Measurements from ENCODE around the gene ACTN1.

The ACTN1 gene

DNA sequence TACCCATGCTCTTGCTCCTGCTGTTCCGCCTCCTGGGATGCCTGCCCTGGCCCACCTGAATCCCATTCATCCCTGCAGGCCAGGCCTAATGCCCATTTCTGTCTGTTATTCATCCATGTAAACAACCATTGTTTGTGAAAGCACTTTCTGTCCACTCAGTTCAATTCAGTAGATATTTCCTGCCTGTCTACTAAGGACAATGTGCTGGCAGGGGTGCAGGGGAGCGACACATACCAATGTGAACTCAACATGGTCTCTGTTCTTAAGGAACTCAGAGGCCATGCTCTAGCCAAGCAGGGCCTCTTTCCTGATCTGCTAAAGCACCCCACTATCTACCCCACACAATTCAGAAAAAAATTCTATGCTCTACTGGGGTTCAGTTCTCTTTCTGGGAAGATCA is 97.7 kb downstream of the ACTN1 start:
- TF ChIP-seq, protein P1, sequence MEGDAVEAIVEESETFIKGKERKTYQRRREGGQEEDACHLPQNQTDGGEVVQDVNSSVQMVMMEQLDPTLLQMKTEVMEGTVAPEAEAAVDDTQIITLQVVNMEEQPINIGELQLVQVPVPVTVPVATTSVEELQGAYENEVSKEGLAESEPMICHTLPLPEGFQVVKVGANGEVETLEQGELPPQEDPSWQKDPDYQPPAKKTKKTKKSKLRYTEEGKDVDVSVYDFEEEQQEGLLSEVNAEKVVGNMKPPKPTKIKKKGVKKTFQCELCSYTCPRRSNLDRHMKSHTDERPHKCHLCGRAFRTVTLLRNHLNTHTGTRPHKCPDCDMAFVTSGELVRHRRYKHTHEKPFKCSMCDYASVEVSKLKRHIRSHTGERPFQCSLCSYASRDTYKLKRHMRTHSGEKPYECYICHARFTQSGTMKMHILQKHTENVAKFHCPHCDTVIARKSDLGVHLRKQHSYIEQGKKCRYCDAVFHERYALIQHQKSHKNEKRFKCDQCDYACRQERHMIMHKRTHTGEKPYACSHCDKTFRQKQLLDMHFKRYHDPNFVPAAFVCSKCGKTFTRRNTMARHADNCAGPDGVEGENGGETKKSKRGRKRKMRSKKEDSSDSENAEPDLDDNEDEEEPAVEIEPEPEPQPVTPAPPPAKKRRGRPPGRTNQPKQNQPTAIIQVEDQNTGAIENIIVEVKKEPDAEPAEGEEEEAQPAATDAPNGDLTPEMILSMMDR (conservative IDR thresholded peaks at IDR 0.05; ENCODE audit: low read depth, low read length) = no peak
- H3K4me1 ChIP-seq (ENCODE audit: low read depth, poor library complexity, severe bottlenecking) = no peaks in the 10 kb centered on the region
- H3K9ac ChIP-seq = no peak overlapping the region
- H4K20me1 ChIP-seq (ENCODE audit: insufficient read depth) = no peaks in the 10 kb centered on the region
- no peak overlapping the region for H2AFZ ChIP-seq (ENCODE audit: low read depth)
- no peaks in the 10 kb centered on the region for H3K27me3 ChIP-seq (ENCODE audit: insufficient read depth, low read depth)
- H3K4me2 ChIP-seq = no peak overlapping the region
- H3K36me3 ChIP-seq (ENCODE audit: insufficient read depth) = no peaks in the 10 kb centered on the region
- H3K4me3 ChIP-seq (IDR thresholded peaks at IDR 0.05; ENCODE audit: insufficient read depth, low read depth, low read length) = no peak overlapping the region
- H3K79me2 ChIP-seq (ENCODE audit: insufficient read depth, low read depth) = no peaks in the 10 kb centered on the region
- H3K27ac ChIP-seq = no peak overlapping the region

DNA sequence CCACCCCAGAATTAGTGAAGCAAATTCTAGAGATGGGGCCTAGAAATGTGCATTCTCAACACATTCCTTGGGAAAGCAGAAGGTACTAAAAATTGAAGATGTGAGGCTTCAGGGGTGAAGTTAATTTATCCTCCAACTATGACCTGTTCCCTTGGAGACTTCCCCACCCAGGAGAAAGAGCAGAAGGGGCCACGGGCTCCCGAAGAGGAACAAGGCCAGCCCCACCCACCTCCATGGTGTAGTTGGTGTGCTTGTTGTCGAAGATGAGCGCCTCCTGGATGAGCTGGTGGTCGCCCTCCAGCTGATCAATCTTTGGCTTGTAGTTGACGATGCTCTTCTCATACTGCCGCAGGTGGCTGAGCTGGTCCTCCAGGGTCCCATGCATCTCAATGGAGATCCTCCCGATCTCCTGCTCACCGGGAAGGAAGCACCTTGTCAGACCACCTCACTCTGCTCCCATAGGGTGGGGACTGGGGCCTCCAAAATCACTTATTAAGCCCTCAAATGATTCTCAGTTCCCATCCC is 98.5 kb downstream of the ACTN1 start:
- H3K4me3 ChIP-seq (IDR thresholded peaks at IDR 0.05; ENCODE audit: insufficient read depth, low read depth, low read length) = no peak overlapping the region
- no peaks in the 10 kb centered on the region for H4K20me1 ChIP-seq (ENCODE audit: insufficient read depth)
- no peaks in the 10 kb centered on the region for H3K4me1 ChIP-seq (ENCODE audit: low read depth, poor library complexity, severe bottlenecking)
- H2AFZ ChIP-seq (ENCODE audit: low read depth) = no peak overlapping the region
- TF ChIP-seq, protein P1 (conservative IDR thresholded peaks at IDR 0.05; ENCODE audit: low read depth, low read length) = no peak
- no peak overlapping the region for H3K4me2 ChIP-seq
- no peaks in the 10 kb centered on the region for H3K36me3 ChIP-seq (ENCODE audit: insufficient read depth)
- H3K27ac ChIP-seq = no peak overlapping the region
- no peaks in the 10 kb centered on the region for H3K79me2 ChIP-seq (ENCODE audit: insufficient read depth, low read depth)
- no peaks in the 10 kb centered on the region for H3K27me3 ChIP-seq (ENCODE audit: insufficient read depth, low read depth)
- no peak overlapping the region for H3K9ac ChIP-seq

DNA sequence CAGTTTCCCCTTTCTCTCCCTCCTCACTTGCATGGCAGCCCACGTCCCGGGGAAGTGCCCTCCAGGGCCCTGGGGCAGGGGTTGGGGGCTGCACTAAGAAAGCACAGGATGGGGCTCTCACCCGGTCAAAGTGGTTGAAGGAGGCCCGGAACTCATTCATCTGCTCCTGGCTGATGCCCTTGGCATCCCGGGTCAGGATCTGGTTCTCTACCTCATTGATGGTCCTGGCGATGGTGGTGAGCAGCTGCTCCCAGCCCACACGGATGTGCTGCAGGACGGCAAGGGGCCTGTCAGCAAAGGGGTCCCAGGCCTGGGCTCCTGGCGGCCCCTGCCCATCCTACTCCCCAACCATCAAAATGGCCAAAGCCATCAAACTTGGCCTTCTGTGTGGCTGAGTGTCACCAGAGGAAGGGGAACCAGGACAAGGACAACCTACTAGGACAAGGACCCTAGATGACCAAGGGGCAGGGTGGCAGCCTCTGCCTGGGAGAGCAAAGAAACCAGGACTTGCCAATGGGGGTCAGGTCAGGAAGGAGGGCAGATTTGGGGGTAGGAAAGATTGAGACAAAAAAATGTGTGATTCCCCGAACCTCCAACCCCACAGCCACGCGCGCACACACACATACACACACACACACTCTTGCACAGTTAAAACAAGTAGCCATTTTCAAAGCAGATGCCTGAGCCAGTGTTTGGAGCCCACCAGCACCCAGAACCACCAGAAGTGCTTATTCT is 99.1 kb downstream of the ACTN1 start:
- H3K36me3 ChIP-seq (ENCODE audit: insufficient read depth) = no peaks in the 10 kb centered on the region
- no peaks in the 10 kb centered on the region for H3K4me1 ChIP-seq (ENCODE audit: low read depth, poor library complexity, severe bottlenecking)
- H3K27me3 ChIP-seq (ENCODE audit: insufficient read depth, low read depth) = no peaks in the 10 kb centered on the region
- H4K20me1 ChIP-seq (ENCODE audit: insufficient read depth) = no peaks in the 10 kb centered on the region
- no peak overlapping the region for H2AFZ ChIP-seq (ENCODE audit: low read depth)
- TF ChIP-seq, protein P1 (conservative IDR thresholded peaks at IDR 0.05; ENCODE audit: low read depth, low read length) = no peak
- H3K27ac ChIP-seq = no peak overlapping the region
- no peak overlapping the region for H3K9ac ChIP-seq
- H3K79me2 ChIP-seq (ENCODE audit: insufficient read depth, low read depth) = no peaks in the 10 kb centered on the region
- H3K4me2 ChIP-seq = no peak overlapping the region
- H3K4me3 ChIP-seq (IDR thresholded peaks at IDR 0.05; ENCODE audit: insufficient read depth, low read depth, low read length) = no peak overlapping the region

DNA sequence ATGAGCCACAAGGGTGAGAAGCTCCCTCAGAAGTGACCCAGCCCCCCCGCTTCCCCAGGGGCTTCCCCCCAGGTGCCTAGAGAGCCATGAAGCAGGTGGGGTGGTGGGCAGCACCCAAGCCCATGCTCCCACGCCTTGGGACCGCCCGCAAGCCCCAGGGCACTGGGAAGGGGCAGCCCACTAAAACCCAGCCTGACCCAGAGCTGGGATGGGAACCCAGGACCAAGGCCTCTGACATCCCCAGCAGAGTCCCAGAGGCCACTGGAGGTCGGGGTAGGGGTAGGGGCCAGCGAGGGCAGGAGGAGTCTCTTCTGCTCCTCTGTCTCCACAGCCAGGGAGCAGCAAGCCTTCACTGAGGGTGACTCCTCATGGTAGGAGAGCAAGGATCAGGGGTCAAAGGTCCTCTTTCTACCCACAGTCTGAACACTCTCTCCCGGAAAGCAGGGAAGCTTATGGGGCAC is 99.8 kb downstream of the ACTN1 start:
- no peaks in the 10 kb centered on the region for H3K36me3 ChIP-seq (ENCODE audit: insufficient read depth)

More for the DNA sequence above, 99.8 kb downstream of the ACTN1 start:
- H4K20me1 ChIP-seq (ENCODE audit: insufficient read depth) = no peaks in the 10 kb centered on the region
- no peak overlapping the region for H3K4me2 ChIP-seq
- TF ChIP-seq, protein P1 (conservative IDR thresholded peaks at IDR 0.05; ENCODE audit: low read depth, low read length) = no peak
- H3K27ac ChIP-seq = no peak overlapping the region
- no peak overlapping the region for H3K4me3 ChIP-seq (IDR thresholded peaks at IDR 0.05; ENCODE audit: insufficient read depth, low read depth, low read length)
- no peak overlapping the region for H3K9ac ChIP-seq
- no peaks in the 10 kb centered on the region for H3K27me3 ChIP-seq (ENCODE audit: insufficient read depth, low read depth)
- no peaks in the 10 kb centered on the region for H3K4me1 ChIP-seq (ENCODE audit: low read depth, poor library complexity, severe bottlenecking)
- H2AFZ ChIP-seq (ENCODE audit: low read depth) = no peak overlapping the region
- H3K79me2 ChIP-seq (ENCODE audit: insufficient read depth, low read depth) = no peaks in the 10 kb centered on the region

Measured in KMS-11 (cell line).